ENCODE data around the gene ATG9B.
A peak's percentile ranks its signal among the peaks of the same experiment; 100 is the strongest.
"Not testable (repeated sequence)": the region's sequence is repeated elsewhere in the genome, so short reads cannot be mapped to it uniquely, and the experiment has no call there.

ATG9B gene

GRCh38 chr7:151033864-151034249 is 9.6 kb upstream of the ATG9B start:
- no peak for DNase-seq
- Histone ChIP-seq H3K27me3 (no peaks in the 10 kb centered on the region), H3K9me3 (no peaks in the 10 kb centered on the region), H3K36me3 (peaks cover 7% of the 10 kb centered on the region; the same call in 1 of the 2 replicates), H3K4me3 (ENCODE audit: low read depth, low read length) (no peak overlapping the region), H3K4me1 (peaks cover 11% of the 10 kb centered on the region)
- TF ChIP-seq CTCF (IDR thresholded peaks at IDR 0.05; ENCODE audit: low read depth, low read length): no peak

- H3K4me3 ChIP-seq (ENCODE audit: low read depth, low read length): no peak overlapping the region
- DNase-seq: no peak
- peaks cover 5% of the 10 kb centered on the region for H3K4me1 ChIP-seq
- H3K27me3 ChIP-seq: no peaks in the 10 kb centered on the region
- peaks cover 7% of the 10 kb centered on the region; the same call in 1 of the 2 replicates for H3K36me3 ChIP-seq
- H3K9me3 ChIP-seq: no peaks in the 10 kb centered on the region
- TF ChIP-seq CTCF (IDR thresholded peaks at IDR 0.05; ENCODE audit: low read depth, low read length): no peak
Observed at GRCh38 chr7:151032936-151033863, 8.9 kb upstream of the ATG9B start.

DNA sequence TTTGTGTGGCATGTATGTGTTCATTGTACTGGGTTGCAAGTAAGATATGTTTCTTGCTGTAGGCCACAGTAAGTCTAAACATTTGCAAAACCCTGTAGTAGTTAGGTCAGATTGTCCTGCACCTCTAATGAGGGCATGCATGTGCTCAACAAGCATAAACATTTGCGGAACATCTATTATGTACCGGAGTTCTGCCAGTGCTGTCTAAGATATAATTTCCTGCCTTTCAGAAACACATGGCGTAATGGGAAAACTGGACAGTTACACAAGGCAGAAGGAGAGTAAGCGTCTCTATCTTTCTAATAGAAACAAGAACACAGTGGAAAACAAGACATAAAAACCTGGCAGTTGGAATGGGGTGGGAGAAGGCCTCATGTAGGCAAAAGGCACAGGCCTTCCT is 6.7 kb upstream of the ATG9B start:
- TF ChIP-seq CTCF (IDR thresholded peaks at IDR 0.05; ENCODE audit: low read depth, low read length): no peak
- DNase-seq: no peak
- H3K9me3 ChIP-seq: no peaks in the 10 kb centered on the region
- no peaks in the 10 kb centered on the region for H3K27me3 ChIP-seq
- no peak overlapping the region for H3K4me3 ChIP-seq (ENCODE audit: low read depth, low read length)
- H3K36me3 ChIP-seq: peaks cover 7% of the 10 kb centered on the region; the same call in 1 of the 2 replicates
- H3K4me1 ChIP-seq: no peaks in the 10 kb centered on the region

DNA sequence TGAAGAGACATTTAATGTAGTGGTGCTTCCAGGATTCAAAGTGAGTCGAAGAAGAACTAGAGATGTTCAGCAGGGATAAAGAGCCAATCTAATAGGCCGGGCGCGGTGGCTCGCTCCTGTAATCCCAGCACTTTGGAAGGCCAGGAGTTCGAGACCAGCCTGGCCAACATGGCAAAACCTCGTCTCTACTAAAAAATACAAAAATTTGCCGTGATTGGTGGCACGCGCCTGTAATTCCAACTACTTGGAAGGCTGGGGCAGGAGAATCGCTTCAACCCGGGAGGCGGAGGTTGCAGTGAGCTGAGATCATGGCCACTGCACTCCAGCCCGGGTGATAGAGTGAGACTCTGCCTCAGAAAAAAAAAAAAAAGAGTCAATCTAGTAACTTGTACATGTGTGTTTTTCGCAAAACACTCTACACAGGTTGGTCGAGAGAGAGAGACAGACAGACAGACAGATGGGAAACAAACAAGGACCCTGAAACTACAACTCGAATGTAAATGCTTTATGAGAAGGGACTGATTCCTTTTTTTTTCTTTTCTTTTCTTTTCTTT is 4.7 kb upstream of the ATG9B start:
- H3K4me3 ChIP-seq (ENCODE audit: low read depth, low read length): peak overlapping the region; percentile 91
- H3K9me3 ChIP-seq: no peaks in the 10 kb centered on the region
- no peaks in the 10 kb centered on the region for H3K36me3 ChIP-seq
- no peak for TF ChIP-seq CTCF (IDR thresholded peaks at IDR 0.05; ENCODE audit: low read depth, low read length)
- no peaks in the 10 kb centered on the region for H3K4me1 ChIP-seq
- H3K27me3 ChIP-seq: no peaks in the 10 kb centered on the region
- DNase-seq: no peak

DNA sequence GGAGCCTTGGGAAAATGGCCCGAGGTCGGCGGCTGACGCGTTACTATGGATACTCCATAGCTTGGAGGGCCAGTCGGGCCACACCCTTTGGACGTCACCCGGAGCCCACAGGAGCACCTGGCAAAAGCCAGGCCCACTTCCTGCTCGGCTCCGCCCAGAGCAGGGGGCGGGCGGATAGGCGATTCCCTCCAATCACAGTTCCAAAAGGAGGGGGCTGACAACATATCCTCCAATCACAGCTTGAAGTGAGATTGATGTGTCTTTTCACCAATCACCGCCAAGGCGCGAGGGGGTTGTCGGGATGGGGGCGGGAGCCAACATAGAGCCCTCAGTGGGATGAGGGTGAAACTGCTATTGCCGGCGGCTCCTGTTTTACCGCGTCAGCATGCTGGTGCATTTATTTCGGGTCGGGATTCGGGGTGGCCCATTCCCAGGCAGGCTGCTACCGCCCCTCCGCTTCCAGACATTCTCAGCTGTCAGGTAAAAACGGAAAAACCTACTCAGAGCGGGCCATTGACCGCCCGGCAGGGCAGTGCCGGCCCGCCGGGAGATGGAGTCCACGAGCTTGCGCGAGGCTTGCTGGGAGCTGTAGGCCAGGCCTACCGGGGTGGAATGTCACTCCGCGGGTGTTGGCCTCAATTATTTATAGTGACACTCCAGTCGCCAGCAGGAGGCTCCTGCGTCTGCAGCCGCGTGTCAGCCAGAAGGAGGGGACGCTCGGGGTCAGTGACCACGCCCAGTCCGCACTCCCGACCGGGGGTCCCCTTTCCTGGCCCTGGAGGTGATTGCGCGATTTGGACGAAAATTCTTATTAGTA is 4.0 kb upstream of the ATG9B start, which contains the start of gene ABCB8:
ABCB8 (plus strand) TSS at position 320 of the 817 bp plus-strand sequence; CDS start at position 386, 66 bp downstream.
- peak; percentile 55 for TF ChIP-seq CTCF (IDR thresholded peaks at IDR 0.05; ENCODE audit: low read depth, low read length)
- Histone ChIP-seq H3K36me3 (no peaks in the 10 kb centered on the region), H3K27me3 (no peaks in the 10 kb centered on the region), H3K4me1 (no peaks in the 10 kb centered on the region), H3K4me3 (ENCODE audit: low read depth, low read length) (peak within 1 kb of the TSS; percentile 91), H3K9me3 (no peaks in the 10 kb centered on the region)
- DNase-seq: peak; percentile 98

- H3K4me1 ChIP-seq: not testable (repeated sequence)
Observed at GRCh38 chr7:151027728-151028130, 3.4 kb upstream of the ATG9B start.

DNA sequence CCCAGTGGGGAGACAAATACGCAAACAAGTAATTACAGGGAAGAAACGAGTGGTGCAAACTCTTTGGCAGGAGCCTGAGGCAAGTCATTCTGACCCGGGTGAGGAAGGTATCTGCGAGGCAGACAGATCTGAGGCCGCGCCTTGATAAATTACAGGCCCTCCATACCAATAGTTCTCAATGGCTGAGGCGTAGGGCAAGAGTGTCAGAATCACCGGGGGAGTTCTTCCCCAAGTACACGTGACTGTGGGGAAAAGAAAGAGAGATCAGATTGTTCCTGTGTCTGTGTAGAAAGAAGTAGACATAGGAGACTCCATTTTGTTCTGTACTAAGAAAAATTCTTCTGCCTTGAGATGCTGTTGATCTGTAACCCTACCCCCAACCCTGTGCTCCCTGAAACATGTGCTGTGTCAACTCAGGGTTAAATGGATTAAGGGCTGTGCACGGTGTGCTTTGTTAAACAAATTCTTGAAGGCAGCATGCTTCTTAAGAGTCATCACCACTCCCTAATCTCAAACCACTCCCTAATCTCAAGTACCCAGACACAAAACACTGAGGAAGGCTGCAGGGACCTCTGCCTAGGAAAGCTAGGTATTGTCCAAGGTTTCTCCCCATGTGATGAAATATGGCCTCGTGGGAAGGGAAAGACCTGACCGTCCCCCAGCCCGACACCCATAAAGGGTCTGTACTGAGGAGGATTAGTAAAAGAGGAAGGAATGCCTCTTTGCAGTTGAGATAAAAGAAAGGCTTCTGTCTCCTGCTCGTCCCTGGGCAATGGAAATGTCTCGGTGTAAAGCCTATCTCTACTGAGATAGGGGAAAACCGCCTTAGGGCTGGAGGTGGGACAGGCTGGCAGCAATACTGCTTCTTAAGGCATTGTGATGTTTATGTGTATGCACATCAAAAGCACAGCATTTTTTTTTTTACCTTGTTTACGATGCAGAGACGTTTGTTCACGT is 2.8 kb upstream of the ATG9B start:
- not testable (repeated sequence) for H3K9me3 ChIP-seq

More at GRCh38 chr7:151027728-151028130, 3.4 kb upstream of the ATG9B start:
- not testable (repeated sequence) for DNase-seq, H3K36me3 ChIP-seq, H3K27me3 ChIP-seq, H3K9me3 ChIP-seq
- H3K4me3 ChIP-seq (ENCODE audit: low read depth, low read length): peak overlapping the region; percentile 91

More for the DNA sequence above, 2.8 kb upstream of the ATG9B start:
- not testable (repeated sequence) for H3K27me3 ChIP-seq; H3K36me3 ChIP-seq; H3K4me3 ChIP-seq (ENCODE audit: low read depth, low read length); DNase-seq; H3K4me1 ChIP-seq

Data from BE2C (cell line).